NOMO-1 treated with DMSO at 0.1 percent for 48 hours (cell line): ENCODE data around the gene ISM1.

Experiments used
- DNase-seq: peaks from one replicate; lab custom pipeline; 2025; ENCODE audit not compliant: unreplicated experiment; lab: John Stamatoyannopoulos, UW

Gene ISM1

GRCh38 chr20:13220904-13221297 is at the start of gene ISM1:
ISM1 (plus strand) TSS chr20:13221274; CDS start chr20:13221777, 503 bp downstream.
- DNase-seq = no peak

- DNase-seq = no peak
These were observed 47.9 kb upstream of the ISM1 start for GRCh38 chr20:13173201-13173600.

DNA sequence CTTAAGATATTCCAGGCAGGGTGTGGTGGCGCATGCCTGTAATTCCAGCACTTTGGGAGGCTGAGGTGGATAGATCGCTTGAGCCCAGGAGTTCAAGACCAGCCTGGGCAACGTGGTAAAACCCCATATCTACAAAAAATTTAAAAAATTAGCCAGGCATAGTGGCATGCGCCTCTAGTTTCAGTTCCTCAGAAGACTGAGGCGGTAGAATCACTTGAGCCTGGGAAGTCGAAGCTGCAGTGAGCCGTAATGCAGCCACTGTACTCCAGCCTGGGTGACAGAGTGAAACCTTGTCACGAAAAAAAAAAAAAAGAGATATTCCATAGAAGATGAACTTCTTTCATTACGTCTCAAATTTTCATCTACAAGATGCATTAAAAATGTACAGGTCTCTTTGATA is 46.7 kb upstream of the ISM1 start:
- DNase-seq = peak; percentile 0

DNA sequence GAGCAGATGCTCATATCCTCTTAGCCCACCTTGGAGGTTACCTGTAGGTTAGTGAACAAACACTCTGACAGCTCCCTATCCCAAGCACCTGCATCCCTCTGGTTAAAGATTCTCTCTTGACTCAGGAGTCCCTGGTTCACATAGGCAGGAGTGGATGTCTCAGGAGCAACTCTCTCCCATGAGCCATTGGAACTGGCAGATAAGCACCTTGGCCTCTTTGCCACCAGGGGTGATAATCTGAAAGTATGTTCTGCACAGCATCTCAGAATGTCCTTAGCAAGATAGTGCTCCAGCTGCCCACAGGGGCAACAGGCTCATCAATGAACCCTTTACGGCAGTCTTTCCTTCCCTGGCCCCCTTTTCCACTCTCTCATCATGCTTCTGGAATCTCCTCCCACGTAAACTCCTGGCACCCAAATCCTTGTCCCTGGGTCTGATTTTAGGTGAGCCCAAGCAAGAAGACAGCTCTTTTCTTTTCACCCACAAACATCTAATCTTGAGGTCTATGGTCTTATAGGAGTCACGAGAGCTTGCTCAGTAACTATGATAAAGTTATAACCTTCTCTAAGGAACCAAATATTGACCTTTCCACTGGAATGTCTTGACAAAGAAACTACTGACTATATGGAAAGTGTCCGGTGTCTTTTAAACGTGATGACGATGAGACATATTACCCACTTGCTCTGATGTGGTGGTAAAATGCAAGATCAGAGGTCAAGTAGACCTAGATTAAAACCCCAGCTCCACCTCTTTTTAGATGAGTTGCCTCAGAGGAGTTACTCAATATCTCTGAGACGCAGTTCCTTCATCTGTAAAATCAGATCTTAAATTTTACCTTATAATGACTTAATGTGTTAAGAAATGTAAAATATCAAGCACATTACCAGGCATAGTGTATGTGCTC is 39.8 kb upstream of the ISM1 start:
- DNase-seq = no peak

- DNase-seq = no peak
These were observed 38.1 kb upstream of the ISM1 start for GRCh38 chr20:13183005-13183404.

- DNase-seq = no peak
These were observed 34.9 kb upstream of the ISM1 start for GRCh38 chr20:13186043-13186774.

GRCh38 chr20:13187899-13188298 is 33.2 kb upstream of the ISM1 start:
- DNase-seq = no peak

DNA sequence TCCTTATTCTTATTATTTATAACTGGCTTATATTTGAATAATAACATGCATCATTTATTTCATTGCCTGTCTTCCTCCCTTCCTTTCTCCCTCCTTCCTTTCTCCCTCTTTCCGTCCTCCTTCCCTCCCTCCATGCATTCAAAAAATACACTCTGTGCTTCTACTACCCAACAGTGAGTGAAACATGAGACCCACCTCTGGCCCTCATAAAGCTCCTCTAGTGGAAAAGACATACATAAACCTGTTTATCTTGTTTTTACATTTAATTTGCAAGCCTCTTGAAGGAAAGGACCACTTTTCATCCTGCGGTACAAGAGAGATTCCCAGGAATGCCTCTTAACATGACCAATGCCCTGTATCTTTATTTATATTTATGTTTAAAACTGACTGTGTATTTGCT is 21.8 kb upstream of the ISM1 start:
- DNase-seq = no peak

- DNase-seq = no peak
These were observed 20.1 kb upstream of the ISM1 start for GRCh38 chr20:13200767-13201500.

GRCh38 chr20:13202565-13202964 is 18.5 kb upstream of the ISM1 start:
- DNase-seq = no peak

GRCh38 chr20:13205425-13205824 is 15.6 kb upstream of the ISM1 start:
- no peak for DNase-seq

- no peak for DNase-seq
These were observed 15.1 kb upstream of the ISM1 start for GRCh38 chr20:13205848-13206434.

GRCh38 chr20:13207016-13207415 is 14.1 kb upstream of the ISM1 start:
- no peak for DNase-seq

- no peak for DNase-seq
These were observed 9.0 kb upstream of the ISM1 start for GRCh38 chr20:13211956-13212618.

- DNase-seq = no peak
These were observed 8.3 kb upstream of the ISM1 start for GRCh38 chr20:13212750-13213149.

DNA sequence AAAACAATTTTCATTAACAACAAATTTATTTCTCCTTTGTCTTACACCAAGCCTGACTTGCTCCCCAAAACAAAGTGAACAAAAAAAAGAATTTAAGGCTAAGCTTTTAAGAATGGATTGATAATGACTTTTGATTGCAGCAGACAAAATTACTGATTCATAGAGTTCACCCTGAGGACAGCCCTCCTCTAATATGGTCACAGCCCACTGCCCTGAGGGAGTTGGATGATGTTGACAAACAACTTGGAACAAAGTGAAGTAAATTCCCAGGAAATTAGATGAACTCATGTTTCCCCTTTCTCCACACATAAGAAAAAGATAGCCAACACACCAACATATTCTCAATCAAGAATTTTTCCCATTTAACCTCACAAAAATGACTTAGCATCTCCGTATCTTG is 7.7 kb upstream of the ISM1 start:
- no peak for DNase-seq

DNA sequence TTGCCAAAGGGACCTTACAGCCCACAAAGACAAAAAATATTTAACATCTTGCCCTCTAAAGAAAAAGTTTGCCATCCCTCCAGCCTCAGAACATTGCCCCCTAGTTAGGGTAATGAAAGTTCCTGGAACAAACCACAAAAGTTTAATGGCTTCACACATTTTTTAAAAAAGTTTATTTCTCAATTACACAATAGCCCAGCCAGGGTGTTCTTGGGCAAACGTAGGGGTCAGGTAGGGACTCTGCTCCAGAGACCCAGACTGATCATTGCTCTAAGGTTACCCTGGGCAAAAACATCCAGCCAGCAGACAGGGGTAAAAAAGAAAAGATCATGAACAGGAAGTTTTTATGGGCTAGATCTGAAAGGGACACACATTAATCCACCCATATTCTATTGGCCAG is 4.5 kb upstream of the ISM1 start:
- DNase-seq = no peak

DNA sequence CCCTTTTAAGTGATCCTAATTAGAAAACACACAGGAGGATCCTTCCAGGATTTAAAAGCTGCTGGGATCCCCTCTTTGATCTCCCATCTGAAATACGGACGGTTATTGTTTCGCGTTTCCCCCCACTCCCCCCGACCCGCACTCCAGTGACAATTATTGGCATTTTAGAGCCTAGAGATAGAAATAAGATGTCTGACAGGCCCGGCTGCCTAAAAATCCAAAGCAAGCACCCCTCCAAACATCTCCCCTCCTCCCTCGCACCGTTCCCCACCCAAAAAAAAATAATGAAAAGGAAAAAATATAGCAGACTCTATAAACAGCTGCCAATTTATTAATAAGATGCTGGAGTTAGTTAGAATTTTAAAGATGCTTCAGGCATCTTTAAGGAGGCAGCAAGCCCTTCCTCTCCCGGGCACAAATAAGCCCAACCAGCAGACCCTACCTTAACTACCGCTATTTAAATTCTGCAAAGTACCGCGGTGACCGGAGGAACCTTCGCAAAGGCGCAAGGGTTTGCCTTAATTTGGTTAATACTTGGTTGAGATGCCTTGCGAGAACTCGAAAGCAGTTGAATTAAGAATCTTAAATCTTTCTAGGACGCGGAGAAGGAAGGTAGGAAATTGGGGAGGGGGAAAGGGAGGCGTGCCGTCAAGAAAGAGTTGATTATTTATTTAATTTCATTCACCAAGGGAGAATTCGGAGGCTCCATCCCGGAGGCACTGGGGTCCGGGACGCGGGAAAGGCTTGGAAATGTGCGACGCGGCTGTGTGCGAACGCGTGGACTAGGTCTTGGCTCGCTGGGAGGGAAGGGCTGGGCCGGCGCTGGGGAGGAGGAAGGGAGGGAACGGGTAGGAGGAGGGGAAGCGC is 1.5 kb upstream of the ISM1 start:
- DNase-seq = no peak

DNA sequence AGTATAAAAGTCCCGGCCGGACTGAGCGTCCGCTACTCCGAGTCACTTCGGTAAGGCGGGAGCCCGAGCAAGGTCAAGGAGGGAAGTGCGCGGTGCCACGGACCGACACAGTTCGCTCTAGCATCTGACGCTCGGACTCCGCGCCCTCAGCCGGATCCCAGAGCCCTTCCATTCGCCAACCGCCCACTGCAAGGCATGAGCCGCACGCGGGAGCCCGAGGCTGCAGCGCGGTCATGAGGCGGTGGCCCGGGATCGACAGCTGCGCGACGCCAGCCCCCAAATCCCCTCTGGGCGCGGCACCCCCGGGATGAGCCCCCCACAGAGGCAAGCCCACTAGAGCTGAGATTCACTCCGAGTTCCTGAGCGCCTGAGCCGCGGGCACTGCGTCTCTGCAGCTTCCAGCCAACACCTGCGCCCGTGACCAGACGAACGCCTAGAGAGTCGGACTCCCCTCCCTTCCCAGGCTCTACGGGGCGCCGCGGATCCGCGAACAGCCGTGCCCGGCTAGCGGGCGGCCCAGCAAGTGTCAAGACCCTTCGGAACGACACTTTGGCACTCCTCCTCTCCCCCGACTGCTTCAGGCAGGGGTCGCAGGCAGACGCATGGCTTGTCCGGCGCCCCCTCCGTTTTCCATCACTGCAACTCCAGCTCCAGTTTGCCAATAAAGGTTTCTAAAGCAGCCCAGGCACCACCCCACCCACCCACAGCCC is 725 bp upstream of the ISM1 start:
- no peak for DNase-seq
